GM12878 (cell line): ENCODE data around the gene AP5Z1.

ENCODE experiments used
- CBFB ChIP-seq: IDR thresholded peaks from 2 replicates; pipeline ENCODE4 v1.6.1; 2016; ENCODE audit warnings: antibody characterized with exemption, low read depth
- CEBPZ ChIP-seq: fragments of 150-350 bp; IDR thresholded peaks from 2 replicates; pipeline ENCODE4 v1.6.1; 2016; ENCODE audit warnings: low read depth, low read length
- CREM ChIP-seq: IDR thresholded peaks from 2 replicates; pipeline ENCODE4 v1.6.1; 2014; ENCODE audit warnings: antibody characterized with exemption, low read depth
- CTCF ChIP-seq, 3 experiments: IDR thresholded peaks in 2 of 3; conservative IDR thresholded peaks in 1 of 3; 2 replicates each; pipeline ENCODE4 v1.5.1; 2011; ENCODE audit warnings: low read depth in 3 of 3, low read length in 3 of 3, mild to moderate bottlenecking in 3 of 3, control low read depth in 2 of 3, moderate library complexity in 2 of 3, inconsistent platforms in 1 of 3, mixed read lengths in 1 of 3; ENCODE audit not compliant: control insufficient read depth in 2 of 3, insufficient read depth in 1 of 3; ENCODE audit errors: extremely low read depth in 1 of 3
- EP300 ChIP-seq, 2 experiments: fragments of 150-350 bp in 1 of 2; IDR thresholded peaks; 2 replicates each; pipeline ENCODE4 v1.6.1; 2011 to 2012; ENCODE audit warnings: low read depth in 2 of 2, low read length in 2 of 2, borderline replicate concordance in 1 of 2, improper control_type of control experiment in 1 of 2, inconsistent platforms in 1 of 2; ENCODE audit not compliant: control insufficient read depth in 1 of 2
- JUND ChIP-seq: IDR thresholded peaks from 2 replicates; pipeline ENCODE4 v1.6.1; 2012; ENCODE audit warnings: low read depth, mild to moderate bottlenecking, low read length, improper control_type of control experiment, moderate library complexity
- NR2F1 ChIP-seq: fragments of 450-650 bp; conservative IDR thresholded peaks from 2 replicates; pipeline ENCODE4 v1.6.1; 2017; ENCODE audit warnings: mild to moderate bottlenecking
- NRF1 ChIP-seq: conservative IDR thresholded peaks from 2 replicates; pipeline ENCODE4 v1.6.1; 2011; ENCODE audit warnings: mild to moderate bottlenecking, low read depth, low read length, improper control_type of control experiment
- POLR2A ChIP-seq: IDR thresholded peaks from 2 replicates; pipeline ENCODE4 v1.6.1; 2011; ENCODE audit warnings: low read depth, mild to moderate bottlenecking, low read length
- POLR2AphosphoS5 ChIP-seq: IDR thresholded peaks from 2 replicates; pipeline ENCODE4 v1.6.1; 2011; ENCODE audit warnings: mild to moderate bottlenecking, low read length, inconsistent platforms
- RFX5 ChIP-seq: IDR thresholded peaks from 2 replicates; pipeline ENCODE4 v1.6.1; 2011; ENCODE audit warnings: low read depth, low read length, improper control_type of control experiment
- TAF1 ChIP-seq: IDR thresholded peaks from 2 replicates; pipeline ENCODE4 v1.6.1; 2011; ENCODE audit warnings: mild to moderate bottlenecking, low read depth, low read length, borderline replicate concordance
- TCF12 ChIP-seq: IDR thresholded peaks from 2 replicates; pipeline ENCODE4 v1.6.1; 2011; ENCODE audit warnings: low read depth, mild to moderate bottlenecking, low read length

DNA sequence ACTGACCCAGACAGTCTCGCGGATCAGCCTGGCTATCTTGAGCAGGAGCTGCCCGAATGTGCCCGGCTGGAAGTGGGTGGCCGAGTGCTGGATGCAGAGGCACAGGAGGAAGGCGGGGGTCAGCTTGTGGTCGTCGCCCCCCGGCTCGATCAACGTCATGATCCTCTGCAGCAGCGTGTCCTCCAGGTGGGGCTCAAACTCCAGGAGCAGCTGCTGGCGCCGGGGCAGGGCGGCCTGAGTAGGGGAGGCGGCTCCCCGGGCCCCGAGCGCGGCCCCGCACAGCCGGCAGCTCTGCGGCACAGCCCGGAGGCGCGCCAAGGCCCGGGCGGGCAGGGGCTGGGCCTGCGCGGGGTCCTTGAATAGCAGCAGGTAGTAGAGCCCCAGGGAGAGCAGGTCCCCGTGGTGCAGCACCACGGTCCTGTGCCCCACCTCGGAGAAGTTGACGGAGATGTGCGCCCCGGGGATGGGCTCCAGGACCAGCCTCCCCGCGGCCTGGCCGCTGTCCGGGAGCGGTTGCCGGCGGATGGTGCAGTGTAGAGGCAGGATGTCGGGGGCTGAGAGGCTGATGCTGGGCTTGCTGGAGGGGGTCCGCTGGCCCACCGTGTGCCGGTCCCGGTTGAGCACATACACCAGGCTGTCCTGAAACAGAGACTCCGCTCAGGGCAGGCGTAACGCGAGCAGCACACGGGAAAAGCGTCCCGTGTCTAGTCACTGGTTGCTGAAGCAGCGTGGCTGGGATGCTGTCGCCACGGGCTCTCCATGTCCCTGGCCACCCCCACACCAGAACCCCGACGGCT is 59.4 kb downstream of the AP5Z1 start:
- TF ChIP-seq POLR2A (no peak), NRF1 (no peak), CTCF (IDR thresholded peaks at IDR 0.05 in 2 of 3, conservative IDR thresholded peaks at IDR 0.05 in 1 of 3; ENCODE audit: control insufficient read depth in 2 of 3, extremely low read depth in 1 of 3, insufficient read depth in 1 of 3, low read depth in 3 of 3, low read length in 3 of 3) (no peak), JUND (no peak), RFX5 (no peak), CEBPZ (no peak), EP300 (IDR thresholded peaks at IDR 0.05; ENCODE audit: borderline replicate concordance in 1 of 2, control insufficient read depth in 1 of 2, low read depth in 2 of 2, low read length in 2 of 2) (no peak), TAF1 (no peak), CREM (no peak), POLR2AphosphoS5 (no peak), TCF12 (no peak), CBFB (no peak), NR2F1 (no peak)
